Endodermal cell (in vitro differentiated cells): ENCODE results near the gene FAM107B. TPM values are rescaled to one million over a fixed set of nuclear protein-coding genes. Genes with fewer than 3 reads are reported as not detected.

ENCODE experiments used
- DNase-seq: peaks from one replicate; pipeline ENCODE4 v3.0.0-alpha.2; 2017
- H3K27ac ChIP-seq: 2 replicates; pipeline ENCODE4 v1.5.1; 2013; ENCODE audit warnings: mild to moderate bottlenecking, low read depth, low read length, moderate library complexity
- H3K27me3 ChIP-seq: 2 replicates; pipeline ENCODE4 v1.6.1; 2013; ENCODE audit warnings: mild to moderate bottlenecking, low read length, moderate library complexity; ENCODE audit not compliant: insufficient read depth, control insufficient read depth, poor library complexity, severe bottlenecking
- H3K36me3 ChIP-seq: 2 replicates; pipeline ENCODE4 v1.7.0; 2013; ENCODE audit warnings: mild to moderate bottlenecking, low read length, moderate library complexity; ENCODE audit not compliant: control insufficient read depth, insufficient read depth
- H3K4me1 ChIP-seq: one replicate; pipeline ENCODE4 v1.7.0; 2013; ENCODE audit warnings: low read length; ENCODE audit not compliant: control insufficient read depth, insufficient read depth
- H3K4me3 ChIP-seq: 2 replicates; pipeline ENCODE4 v1.5.1; 2013; ENCODE audit warnings: mild to moderate bottlenecking, low read length, moderate library complexity
- H3K9ac ChIP-seq: 2 replicates; pipeline ENCODE4 v1.6.1; 2013; ENCODE audit warnings: mild to moderate bottlenecking, low read length, moderate library complexity; ENCODE audit not compliant: poor library complexity, severe bottlenecking; ENCODE audit errors: extremely low read depth
- H3K9me3 ChIP-seq: 2 replicates; pipeline ENCODE4 v1.6.1; 2013; ENCODE audit warnings: mild to moderate bottlenecking, low read length, moderate library complexity; ENCODE audit not compliant: control insufficient read depth
- H3K27ac Mint-ChIP-seq: 2 replicates; pipeline ENCODE4 v1.8.0; 2020; ENCODE audit warnings: mixed read lengths
- H3K27me3 Mint-ChIP-seq: 2 replicates; pipeline ENCODE4 v1.8.0; 2021; ENCODE audit warnings: mild to moderate bottlenecking, mixed read lengths; ENCODE audit not compliant: insufficient read depth
- H3K36me3 Mint-ChIP-seq: 2 replicates; pipeline ENCODE4 v1.8.0; 2020; ENCODE audit warnings: low read depth, mixed read lengths
- H3K4me1 Mint-ChIP-seq: 2 replicates; pipeline ENCODE4 v1.8.0; 2020; ENCODE audit warnings: mixed read lengths
- H3K4me3 Mint-ChIP-seq: 2 replicates; pipeline ENCODE4 v1.8.0; 2020; ENCODE audit warnings: mild to moderate bottlenecking, moderate library complexity, mixed read lengths
- H3K9me3 Mint-ChIP-seq: 2 replicates; pipeline ENCODE4 v1.8.0; 2020; ENCODE audit warnings: mild to moderate bottlenecking, mixed read lengths
- CTCF ChIP-seq: fragments of 200-600 bp; sonication (generic); conservative IDR thresholded peaks from 2 replicates; pipeline ENCODE4 v1.5.0; 2021; ENCODE audit warnings: antibody characterized with exemption, mild to moderate bottlenecking
- WGBS, 2 experiments: methylation state at CpG; one replicate each; pipeline versions ENCODE4 v1.1.5 to v1.1.7; 2013; ENCODE audit warnings: missing lambda C conversion rate in 2 of 2, mixed read lengths in 1 of 2; ENCODE audit not compliant: insufficient coverage in 1 of 2, insufficient read length in 1 of 2; 5-methylcytosine and 5-hydroxymethylcytosine counted together
- total RNA-seq, 2 donors: library from RNA; stranded (reverse); fragmentation: NEBNext Ultra II Directional in 1 of 2; extraction: Animal tissue kit (Norgen Biotek cat#: 25700) in 1 of 2; gene quantifications; 2 replicates in 1 of 2; 3 replicates in 1 of 2; pipeline ENCODE4 v1.2.1, GENCODE V29; 2021

Gene FAM107B
- total RNA-seq, 2 donors from 2014 or later, result 16.0 to 24.0 TPM

GRCh38 chr10:14500172-14500765 lies 274.4 kb downstream of the FAM107B start:
- no peaks in the 10 kb centered on the region for H3K36me3 ChIP-seq
- Mint-ChIP-seq H3K36me3 (no peaks in the 10 kb centered on the region), H3K4me1 (no peaks in the 10 kb centered on the region), H3K9me3 (no peaks in the 10 kb centered on the region), H3K27me3 (no peaks in the 10 kb centered on the region), H3K27ac (no peak overlapping the region), H3K4me3 (no peak overlapping the region)
- no peaks in the 10 kb centered on the region for H3K9me3 ChIP-seq
- no peak overlapping the region for H3K4me3 ChIP-seq
- TF ChIP-seq CTCF, result no peak
- no peak overlapping the region for H3K27ac ChIP-seq
- H3K27me3 ChIP-seq, result no peaks in the 10 kb centered on the region
- H3K9ac ChIP-seq, result no peak overlapping the region
- no peaks in the 10 kb centered on the region for H3K4me1 ChIP-seq
- no peak for DNase-seq
- 89 to 94% methylated on average over 3 to 9 of the region's 9 CpGs for WGBS, 2 experiments

- H3K9me3 Mint-ChIP-seq, result no peaks in the 10 kb centered on the region
- Histone ChIP-seq H3K27me3 (no peaks in the 10 kb centered on the region), H3K27ac (no peak overlapping the region), H3K36me3 (no peaks in the 10 kb centered on the region), H3K4me3 (no peak overlapping the region), H3K9me3 (no peaks in the 10 kb centered on the region), H3K9ac (no peak overlapping the region), H3K4me1 (no peaks in the 10 kb centered on the region)
- no peak for TF ChIP-seq CTCF
- no peak overlapping the region for H3K4me3 Mint-ChIP-seq
- H3K36me3 Mint-ChIP-seq, result no peaks in the 10 kb centered on the region
- no peak for DNase-seq
- no peaks in the 10 kb centered on the region for H3K4me1 Mint-ChIP-seq
- H3K27me3 Mint-ChIP-seq, result no peaks in the 10 kb centered on the region
- 90 to 100% methylated on average over 3 to 5 of the region's 5 CpGs for WGBS, 2 experiments
- no peak overlapping the region for H3K27ac Mint-ChIP-seq
These were observed 275.1 kb downstream of the FAM107B start for GRCh38 chr10:14499601-14499904.

- Histone ChIP-seq H3K36me3 (no peaks in the 10 kb centered on the region), H3K4me3 (no peak overlapping the region), H3K27me3 (no peaks in the 10 kb centered on the region), H3K9me3 (no peaks in the 10 kb centered on the region), H3K4me1 (no peaks in the 10 kb centered on the region), H3K9ac (no peak overlapping the region), H3K27ac (no peak overlapping the region)
- no peak for DNase-seq
- Mint-ChIP-seq H3K27ac (no peak overlapping the region), H3K9me3 (no peaks in the 10 kb centered on the region), H3K27me3 (no peaks in the 10 kb centered on the region), H3K4me3 (no peak overlapping the region), H3K36me3 (no peaks in the 10 kb centered on the region), H3K4me1 (no peaks in the 10 kb centered on the region)
- no peak for TF ChIP-seq CTCF
- 96% methylated on average over 7 of the region's 7 CpGs; no CpG with 5 or more reads in 1 of the 2 experiments for WGBS, 2 experiments
These were observed 276.4 kb downstream of the FAM107B start for GRCh38 chr10:14498326-14498725.
